ENCODE data around the gene AFM.

The AFM gene

DNA sequence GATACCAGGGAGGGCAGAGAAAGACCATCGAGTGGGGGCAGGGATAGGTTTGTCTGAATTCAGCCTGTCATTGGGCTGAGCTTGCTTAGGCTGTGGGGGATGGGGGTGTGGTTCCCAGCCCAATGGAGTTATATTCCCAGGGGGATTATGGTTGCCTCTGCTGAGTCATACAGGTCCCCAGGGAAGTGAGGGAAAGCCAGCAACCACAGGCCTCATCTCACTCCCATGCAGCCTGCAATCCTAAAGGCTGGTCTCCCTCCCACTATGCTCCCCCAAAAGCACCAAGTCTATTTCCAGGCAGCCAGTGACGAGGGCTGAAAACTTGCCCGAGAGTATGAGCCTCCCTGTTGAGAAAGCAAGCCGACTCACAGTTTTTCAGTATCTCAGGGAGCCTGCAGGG is 39.3 kb downstream of the AFM start (continued):
- TF ChIP-seq, protein P1, sequence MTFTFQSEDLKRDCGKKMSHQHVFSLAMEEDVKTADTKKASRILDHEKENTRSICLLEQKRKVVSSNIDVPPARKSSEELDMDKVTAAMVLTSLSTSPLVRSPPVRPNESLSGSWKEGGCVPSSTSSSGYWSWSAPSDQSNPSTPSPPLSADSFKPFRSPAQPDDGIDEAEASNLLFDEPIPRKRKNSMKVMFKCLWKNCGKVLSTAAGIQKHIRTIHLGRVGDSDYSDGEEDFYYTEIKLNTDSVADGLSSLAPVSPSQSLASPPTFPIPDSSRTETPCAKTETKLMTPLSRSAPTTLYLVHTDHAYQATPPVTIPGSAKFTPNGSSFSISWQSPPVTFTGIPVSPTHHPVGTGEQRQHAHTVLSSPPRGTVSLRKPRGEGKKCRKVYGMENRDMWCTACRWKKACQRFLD (tag by site-specific recombination; IDR thresholded peaks at IDR 0.05): no peak
- no peak for TF ChIP-seq ZNF423 (tag by site-specific recombination; IDR thresholded peaks at IDR 0.05)
- no peak for TF ChIP-seq GFI1B (tag by site-specific recombination; IDR thresholded peaks at IDR 0.05)
- no peak for TF ChIP-seq GLI4 (tag by site-specific recombination; IDR thresholded peaks at IDR 0.05)
- TF ChIP-seq, protein P2, sequence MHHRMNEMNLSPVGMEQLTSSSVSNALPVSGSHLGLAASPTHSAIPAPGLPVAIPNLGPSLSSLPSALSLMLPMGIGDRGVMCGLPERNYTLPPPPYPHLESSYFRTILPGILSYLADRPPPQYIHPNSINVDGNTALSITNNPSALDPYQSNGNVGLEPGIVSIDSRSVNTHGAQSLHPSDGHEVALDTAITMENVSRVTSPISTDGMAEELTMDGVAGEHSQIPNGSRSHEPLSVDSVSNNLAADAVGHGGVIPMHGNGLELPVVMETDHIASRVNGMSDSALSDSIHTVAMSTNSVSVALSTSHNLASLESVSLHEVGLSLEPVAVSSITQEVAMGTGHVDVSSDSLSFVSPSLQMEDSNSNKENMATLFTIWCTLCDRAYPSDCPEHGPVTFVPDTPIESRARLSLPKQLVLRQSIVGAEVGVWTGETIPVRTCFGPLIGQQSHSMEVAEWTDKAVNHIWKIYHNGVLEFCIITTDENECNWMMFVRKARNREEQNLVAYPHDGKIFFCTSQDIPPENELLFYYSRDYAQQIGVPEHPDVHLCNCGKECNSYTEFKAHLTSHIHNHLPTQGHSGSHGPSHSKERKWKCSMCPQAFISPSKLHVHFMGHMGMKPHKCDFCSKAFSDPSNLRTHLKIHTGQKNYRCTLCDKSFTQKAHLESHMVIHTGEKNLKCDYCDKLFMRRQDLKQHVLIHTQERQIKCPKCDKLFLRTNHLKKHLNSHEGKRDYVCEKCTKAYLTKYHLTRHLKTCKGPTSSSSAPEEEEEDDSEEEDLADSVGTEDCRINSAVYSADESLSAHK (tag by site-specific recombination; IDR thresholded peaks at IDR 0.05): no peak
- TF ChIP-seq ZNF140 (tag by site-specific recombination; IDR thresholded peaks at IDR 0.05): no peak
- TF ChIP-seq ZSCAN23 (tag by site-specific recombination; IDR thresholded peaks at IDR 0.05): no peak
- TF ChIP-seq ZBTB48 (tag by site-specific recombination; IDR thresholded peaks at IDR 0.05): no peak
- TF ChIP-seq ZNF324 (tag by site-specific recombination; IDR thresholded peaks at IDR 0.05): 0 out of 2 replicates have a peak, but pooled peaks have one; percentile 31
- no peak for TF ChIP-seq ZFP3 (tag by site-specific recombination; IDR thresholded peaks at IDR 0.05; ENCODE audit: low read depth)
- TF ChIP-seq ZNF239 (tag by site-specific recombination; IDR thresholded peaks at IDR 0.05): no peak
- TF ChIP-seq, protein P3, sequence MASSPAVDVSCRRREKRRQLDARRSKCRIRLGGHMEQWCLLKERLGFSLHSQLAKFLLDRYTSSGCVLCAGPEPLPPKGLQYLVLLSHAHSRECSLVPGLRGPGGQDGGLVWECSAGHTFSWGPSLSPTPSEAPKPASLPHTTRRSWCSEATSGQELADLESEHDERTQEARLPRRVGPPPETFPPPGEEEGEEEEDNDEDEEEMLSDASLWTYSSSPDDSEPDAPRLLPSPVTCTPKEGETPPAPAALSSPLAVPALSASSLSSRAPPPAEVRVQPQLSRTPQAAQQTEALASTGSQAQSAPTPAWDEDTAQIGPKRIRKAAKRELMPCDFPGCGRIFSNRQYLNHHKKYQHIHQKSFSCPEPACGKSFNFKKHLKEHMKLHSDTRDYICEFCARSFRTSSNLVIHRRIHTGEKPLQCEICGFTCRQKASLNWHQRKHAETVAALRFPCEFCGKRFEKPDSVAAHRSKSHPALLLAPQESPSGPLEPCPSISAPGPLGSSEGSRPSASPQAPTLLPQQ (tag by site-specific recombination; IDR thresholded peaks at IDR 0.05): no peak
- TF ChIP-seq, protein P4, sequence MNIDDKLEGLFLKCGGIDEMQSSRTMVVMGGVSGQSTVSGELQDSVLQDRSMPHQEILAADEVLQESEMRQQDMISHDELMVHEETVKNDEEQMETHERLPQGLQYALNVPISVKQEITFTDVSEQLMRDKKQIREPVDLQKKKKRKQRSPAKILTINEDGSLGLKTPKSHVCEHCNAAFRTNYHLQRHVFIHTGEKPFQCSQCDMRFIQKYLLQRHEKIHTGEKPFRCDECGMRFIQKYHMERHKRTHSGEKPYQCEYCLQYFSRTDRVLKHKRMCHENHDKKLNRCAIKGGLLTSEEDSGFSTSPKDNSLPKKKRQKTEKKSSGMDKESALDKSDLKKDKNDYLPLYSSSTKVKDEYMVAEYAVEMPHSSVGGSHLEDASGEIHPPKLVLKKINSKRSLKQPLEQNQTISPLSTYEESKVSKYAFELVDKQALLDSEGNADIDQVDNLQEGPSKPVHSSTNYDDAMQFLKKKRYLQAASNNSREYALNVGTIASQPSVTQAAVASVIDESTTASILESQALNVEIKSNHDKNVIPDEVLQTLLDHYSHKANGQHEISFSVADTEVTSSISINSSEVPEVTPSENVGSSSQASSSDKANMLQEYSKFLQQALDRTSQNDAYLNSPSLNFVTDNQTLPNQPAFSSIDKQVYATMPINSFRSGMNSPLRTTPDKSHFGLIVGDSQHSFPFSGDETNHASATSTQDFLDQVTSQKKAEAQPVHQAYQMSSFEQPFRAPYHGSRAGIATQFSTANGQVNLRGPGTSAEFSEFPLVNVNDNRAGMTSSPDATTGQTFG (tag by site-specific recombination; IDR thresholded peaks at IDR 0.05; ENCODE audit: borderline replicate concordance): no peak
- no peak for TF ChIP-seq ZNF701 (tag by site-specific recombination; IDR thresholded peaks at IDR 0.05)
- TF ChIP-seq GLIS2 (tag by site-specific recombination; IDR thresholded peaks at IDR 0.05): peak; percentile 25; the same call in 1 of the 2 replicates
- TF ChIP-seq, protein P5, sequence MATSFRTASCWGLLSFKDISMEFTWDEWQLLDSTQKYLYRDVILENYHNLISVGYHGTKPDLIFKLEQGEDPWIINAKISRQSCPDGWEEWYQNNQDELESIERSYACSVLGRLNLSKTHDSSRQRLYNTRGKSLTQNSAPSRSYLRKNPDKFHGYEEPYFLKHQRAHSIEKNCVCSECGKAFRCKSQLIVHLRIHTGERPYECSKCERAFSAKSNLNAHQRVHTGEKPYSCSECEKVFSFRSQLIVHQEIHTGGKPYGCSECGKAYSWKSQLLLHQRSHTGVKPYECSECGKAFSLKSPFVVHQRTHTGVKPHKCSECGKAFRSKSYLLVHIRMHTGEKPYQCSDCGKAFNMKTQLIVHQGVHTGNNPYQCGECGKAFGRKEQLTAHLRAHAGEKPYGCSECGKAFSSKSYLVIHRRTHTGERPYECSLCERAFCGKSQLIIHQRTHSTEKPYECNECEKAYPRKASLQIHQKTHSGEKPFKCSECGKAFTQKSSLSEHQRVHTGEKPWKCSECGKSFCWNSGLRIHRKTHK (tag by site-specific recombination; IDR thresholded peaks at IDR 0.05): no peak
- TF ChIP-seq ZNF596 (tag by site-specific recombination; IDR thresholded peaks at IDR 0.05): no peak
- no peak for TF ChIP-seq ZFP37 (tag by site-specific recombination; IDR thresholded peaks at IDR 0.05)
- TF ChIP-seq ZNF248 (tag by site-specific recombination; IDR thresholded peaks at IDR 0.05): no peak
- TF ChIP-seq KLF8 (tag by site-specific recombination; IDR thresholded peaks at IDR 0.05): peak; percentile 33; the same call in 1 of the 2 replicates
- TF ChIP-seq ZNF629 (tag by site-specific recombination; IDR thresholded peaks at IDR 0.05): peak; percentile 56
- TF ChIP-seq ZNF658 (tag by site-specific recombination; IDR thresholded peaks at IDR 0.05): no peak
- TF ChIP-seq, protein P6, sequence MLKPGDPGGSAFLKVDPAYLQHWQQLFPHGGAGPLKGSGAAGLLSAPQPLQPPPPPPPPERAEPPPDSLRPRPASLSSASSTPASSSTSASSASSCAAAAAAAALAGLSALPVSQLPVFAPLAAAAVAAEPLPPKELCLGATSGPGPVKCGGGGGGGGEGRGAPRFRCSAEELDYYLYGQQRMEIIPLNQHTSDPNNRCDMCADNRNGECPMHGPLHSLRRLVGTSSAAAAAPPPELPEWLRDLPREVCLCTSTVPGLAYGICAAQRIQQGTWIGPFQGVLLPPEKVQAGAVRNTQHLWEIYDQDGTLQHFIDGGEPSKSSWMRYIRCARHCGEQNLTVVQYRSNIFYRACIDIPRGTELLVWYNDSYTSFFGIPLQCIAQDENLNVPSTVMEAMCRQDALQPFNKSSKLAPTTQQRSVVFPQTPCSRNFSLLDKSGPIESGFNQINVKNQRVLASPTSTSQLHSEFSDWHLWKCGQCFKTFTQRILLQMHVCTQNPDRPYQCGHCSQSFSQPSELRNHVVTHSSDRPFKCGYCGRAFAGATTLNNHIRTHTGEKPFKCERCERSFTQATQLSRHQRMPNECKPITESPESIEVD (tag by site-specific recombination; IDR thresholded peaks at IDR 0.05): no peak
- TF ChIP-seq, protein P7, sequence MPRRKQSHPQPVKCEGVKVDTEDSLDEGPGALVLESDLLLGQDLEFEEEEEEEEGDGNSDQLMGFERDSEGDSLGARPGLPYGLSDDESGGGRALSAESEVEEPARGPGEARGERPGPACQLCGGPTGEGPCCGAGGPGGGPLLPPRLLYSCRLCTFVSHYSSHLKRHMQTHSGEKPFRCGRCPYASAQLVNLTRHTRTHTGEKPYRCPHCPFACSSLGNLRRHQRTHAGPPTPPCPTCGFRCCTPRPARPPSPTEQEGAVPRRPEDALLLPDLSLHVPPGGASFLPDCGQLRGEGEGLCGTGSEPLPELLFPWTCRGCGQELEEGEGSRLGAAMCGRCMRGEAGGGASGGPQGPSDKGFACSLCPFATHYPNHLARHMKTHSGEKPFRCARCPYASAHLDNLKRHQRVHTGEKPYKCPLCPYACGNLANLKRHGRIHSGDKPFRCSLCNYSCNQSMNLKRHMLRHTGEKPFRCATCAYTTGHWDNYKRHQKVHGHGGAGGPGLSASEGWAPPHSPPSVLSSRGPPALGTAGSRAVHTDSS (tag by site-specific recombination; IDR thresholded peaks at IDR 0.05): no peak
- no peak for TF ChIP-seq ZNF660 (tag by site-specific recombination; IDR thresholded peaks at IDR 0.05)
- TF ChIP-seq PRDM1 (tag by site-specific recombination; IDR thresholded peaks at IDR 0.05): no peak
- TF ChIP-seq TCF7L2 (IDR thresholded peaks at IDR 0.05; ENCODE audit: borderline replicate concordance, low read depth, low read length): no peak

Data from HEK293 (cell line).